Dedifferentiated amniotic fluid mesenchymal stem cell (primary cell): ENCODE results near the gene HOXB2.

Source experiments
- DNase-seq: peaks from one replicate; pipeline ENCODE4 v3.0.0-alpha.2; 2016; ENCODE audit errors: extremely low spot score

The HOXB2 gene

DNA sequence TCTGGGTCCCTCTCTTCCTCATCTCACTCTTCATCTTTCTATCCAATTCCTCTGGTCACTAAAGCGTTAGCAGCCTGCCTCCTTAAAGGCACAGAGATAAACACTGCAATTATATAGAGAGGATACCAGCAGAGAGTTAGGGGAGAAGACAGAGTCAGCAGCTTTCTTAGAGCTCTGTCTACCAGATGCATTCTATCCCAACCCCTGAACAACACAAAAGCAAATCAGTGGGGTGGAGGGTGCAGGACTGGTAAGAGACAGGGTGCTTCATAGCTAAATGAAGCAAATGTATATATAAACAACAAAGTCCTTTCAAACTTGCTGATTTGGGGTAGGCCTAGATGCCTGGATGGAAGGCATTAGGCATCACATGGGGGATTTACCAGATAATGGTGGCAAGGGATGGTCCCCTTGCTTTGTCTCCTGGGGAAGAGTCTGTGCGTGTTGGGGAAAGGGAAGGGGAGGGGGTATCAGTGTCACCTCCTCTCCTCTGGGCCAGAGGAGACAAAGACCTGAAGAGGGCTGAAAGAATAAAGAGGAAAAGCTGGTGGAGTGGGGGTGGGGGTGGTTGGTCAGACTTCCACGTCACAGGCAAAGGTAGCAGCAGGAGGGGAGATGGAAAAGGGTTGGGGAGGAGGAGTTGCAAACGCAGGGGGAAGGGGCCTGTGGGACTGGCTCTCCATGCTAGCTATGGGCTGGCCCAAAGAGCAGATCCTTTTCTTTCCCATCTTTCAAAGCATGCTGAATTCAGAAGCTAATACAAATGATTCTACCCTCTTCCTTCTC, 21.2 kb upstream of the HOXB2 start:
- no peak for DNase-seq

DNA sequence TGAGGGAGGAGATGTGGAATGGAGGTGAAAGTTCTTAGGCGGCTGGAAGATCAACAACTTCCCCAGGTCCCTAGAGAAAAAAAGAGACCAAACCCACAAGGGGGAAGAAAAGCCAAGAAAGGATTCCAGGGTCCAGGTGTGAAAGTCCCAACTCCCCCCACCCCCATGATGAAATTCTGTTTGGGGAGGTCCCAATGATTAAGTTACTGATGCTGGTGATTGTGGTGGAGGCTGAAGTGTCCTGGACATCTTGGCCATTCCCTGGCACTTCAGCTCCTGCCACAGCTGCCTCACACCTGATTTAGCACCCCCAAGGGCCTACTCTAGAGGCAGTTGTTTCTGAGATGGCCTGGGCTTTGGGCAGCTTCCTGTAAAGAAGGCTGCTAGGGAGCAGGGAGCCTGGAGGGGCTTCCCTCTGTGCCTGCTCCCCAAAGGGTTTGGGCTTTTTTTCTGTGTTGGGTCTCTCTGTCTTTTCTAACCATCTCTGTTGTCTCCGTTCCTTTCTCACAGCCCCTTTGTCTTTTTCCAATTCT, 20.2 kb upstream of the HOXB2 start:
- DNase-seq: no peak

DNA sequence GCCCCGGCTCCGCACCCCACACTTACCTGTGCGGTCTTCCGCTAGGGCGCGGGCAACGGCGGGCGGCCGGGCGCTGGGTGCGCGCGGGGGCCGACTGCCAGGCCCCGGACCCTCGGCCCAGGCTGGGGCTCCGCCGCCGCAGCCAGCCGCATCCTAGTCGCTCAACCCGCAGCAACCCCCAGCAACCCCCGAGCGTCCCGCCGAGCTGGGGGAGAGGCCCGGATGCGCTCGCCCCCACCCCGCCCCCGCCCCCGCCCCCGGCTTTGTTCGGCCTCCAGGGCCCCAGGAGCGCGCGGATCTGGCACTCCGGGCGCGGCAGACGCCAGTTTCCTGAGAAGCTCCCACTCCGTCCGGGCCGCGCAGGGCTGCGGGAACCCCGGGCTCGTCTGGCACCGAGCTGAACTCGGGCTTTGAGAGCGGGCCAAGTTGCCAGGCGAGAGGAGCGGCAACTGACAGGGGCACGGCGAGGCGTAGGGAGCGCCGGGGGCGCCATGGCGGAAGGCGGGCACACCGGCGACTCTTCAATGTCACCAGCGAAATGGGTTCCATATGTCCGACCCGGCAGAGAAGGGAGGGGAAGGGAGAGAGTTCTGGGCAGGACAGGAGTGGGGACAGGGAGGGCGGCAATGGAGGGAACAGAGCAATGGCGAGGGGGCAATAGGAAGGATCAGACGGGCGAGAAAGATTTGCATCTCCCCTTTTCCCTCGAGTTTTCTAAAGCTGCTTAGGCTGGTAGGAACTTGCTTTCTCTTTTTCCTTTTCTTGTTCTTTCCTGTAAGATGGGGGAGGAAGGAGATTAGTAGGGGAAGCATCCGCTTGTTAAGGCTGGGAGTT, 19.5 kb upstream of the HOXB2 start:
- no peak for DNase-seq

DNA sequence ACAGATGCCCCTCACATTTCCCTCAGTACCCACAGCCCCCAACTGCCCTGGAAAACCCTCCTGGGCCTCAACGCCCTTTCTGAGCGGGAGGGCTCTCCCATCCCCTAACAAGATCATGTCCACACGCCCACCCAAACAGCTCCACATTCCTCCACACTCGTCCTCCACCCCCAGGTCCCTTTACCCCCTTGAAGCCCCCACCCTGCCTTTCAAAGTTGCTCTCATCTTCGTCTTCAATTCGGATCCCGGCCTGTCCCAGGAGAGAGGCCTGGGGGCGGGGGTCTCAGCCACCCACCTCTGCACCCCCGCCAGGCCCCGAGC, 18.9 kb upstream of the HOXB2 start:
- DNase-seq: no peak

DNA sequence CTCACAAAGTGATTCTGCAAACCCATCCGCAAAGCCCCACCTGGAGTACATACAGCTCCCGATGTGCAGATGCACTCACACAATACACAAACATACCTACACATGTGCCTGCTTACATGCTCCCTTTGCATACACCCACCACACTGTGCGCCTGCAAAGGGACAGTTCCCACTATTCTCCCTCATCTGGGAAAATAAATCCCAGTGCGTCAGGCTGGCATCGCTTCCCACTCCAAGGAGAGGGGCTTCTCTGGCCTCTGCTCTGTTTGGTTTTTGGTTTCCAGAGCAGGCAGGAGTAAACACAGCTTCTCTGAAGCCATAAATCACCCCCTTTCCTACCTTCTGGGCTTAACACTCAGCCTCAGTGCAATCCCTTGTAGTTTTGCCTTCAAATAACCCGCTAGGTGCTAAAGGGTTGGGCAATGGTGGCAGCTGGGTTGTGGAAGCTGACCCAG, 18.5 kb upstream of the HOXB2 start:
- DNase-seq: no peak

DNA sequence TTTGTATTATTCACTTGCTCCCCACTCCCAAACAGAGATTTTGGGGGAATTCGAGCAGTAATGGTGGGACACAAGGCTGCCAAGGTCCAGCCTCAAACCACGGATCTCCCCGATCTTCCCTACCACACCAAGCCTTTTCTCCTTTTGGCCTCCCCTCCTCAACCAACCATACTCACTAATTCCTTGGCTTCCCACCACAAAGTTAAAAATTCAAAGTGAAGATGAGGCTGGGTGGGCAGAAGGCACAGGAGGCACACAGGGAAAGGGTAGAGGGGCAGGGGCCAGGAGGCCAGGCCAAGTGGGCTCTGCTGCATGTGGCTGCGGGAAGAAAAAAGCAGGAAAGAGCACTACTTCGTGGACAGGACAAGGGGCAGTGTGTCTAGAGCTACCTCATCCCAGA, 18.0 kb upstream of the HOXB2 start:
- no peak for DNase-seq

DNA sequence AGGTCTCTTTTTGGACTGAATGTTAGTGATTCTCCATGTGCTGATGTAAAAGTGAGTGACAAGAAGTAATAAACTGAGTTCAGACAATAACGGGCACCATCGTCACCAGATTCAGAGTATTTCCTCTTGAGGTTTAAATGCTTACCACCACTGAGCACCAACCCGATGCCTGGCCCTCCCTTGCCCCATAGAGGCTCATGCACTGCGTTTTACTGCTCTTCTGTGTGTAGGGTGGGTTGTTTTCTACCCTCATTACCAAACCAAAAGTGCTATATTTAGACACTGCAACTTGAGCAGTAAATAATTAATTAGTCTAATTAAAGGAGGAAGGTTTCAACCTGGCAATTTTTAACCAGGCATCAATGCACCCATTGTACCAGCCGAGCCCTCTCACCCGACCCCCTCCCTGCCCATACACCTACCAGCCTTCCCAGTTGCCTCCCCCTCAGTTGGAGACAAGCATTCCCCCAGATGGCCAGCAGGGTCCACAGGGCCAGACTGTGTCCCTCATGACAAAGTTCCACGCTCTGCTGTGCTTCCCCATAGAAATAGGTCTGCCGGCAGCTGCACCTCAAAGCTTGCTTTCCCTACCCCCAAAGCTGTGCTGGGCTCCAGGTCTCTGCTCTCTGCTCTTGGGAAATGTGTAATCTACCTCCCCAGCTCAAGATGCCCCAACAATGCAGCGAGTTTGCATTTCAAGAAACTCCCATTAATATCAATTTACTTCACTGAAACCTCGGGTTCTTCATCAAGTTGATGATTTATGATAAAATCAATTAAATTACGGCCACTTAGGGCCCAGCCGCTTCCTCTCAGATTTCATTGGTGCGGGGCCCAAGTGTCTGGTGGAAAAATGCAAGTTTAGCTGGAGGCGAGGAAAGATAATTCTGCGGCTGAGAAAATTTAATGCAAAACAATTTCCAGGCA, 17.2 kb upstream of the HOXB2 start:
- DNase-seq: no peak

DNA sequence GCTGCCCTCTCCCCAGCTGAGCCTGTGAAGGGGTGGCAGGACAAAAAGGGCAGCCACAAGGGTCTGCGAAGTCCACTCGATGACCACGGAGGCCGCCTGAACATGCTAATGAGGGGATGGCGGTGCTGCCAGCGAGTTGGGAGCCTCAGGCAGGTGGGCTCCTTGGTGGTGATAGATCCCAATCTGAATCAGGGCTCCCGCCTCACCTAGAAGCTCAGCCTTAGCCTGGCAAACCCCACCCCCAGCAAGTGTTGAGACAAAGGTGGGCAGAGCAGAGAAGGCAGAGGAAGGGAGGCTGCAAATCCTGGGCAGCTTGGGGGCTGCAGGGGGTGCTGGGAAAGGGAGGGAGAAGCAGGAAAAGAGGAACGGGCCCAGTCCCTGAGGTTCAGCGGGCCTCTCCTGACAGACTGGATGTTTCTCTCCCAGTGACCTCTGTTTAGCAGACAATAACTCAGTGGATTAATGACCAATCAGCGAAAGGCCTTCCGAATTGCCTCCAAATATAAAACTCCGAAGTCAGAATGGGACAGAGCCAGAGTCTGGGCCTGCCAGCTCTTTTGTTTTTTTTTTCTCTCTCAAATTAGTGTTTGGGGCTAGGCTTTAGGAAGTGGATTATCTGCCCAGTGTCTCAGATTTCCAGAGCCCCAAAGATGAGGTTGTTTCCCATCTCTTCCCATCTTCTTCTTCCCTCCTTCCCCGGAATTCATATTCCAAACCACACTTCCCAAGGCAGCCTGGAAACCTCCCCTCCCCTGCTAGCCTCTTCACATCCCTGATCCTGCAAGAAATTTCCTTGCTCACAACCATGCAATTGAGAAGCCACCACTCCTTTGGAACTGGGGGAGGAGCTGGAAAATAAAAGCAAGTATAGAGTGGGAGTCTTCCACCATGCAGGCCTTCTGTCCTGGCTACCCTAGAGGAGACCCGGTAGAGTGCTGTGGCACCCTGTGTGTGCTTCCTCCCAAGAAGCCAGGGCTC, 15.2 kb upstream of the HOXB2 start:
- DNase-seq: no peak

DNA sequence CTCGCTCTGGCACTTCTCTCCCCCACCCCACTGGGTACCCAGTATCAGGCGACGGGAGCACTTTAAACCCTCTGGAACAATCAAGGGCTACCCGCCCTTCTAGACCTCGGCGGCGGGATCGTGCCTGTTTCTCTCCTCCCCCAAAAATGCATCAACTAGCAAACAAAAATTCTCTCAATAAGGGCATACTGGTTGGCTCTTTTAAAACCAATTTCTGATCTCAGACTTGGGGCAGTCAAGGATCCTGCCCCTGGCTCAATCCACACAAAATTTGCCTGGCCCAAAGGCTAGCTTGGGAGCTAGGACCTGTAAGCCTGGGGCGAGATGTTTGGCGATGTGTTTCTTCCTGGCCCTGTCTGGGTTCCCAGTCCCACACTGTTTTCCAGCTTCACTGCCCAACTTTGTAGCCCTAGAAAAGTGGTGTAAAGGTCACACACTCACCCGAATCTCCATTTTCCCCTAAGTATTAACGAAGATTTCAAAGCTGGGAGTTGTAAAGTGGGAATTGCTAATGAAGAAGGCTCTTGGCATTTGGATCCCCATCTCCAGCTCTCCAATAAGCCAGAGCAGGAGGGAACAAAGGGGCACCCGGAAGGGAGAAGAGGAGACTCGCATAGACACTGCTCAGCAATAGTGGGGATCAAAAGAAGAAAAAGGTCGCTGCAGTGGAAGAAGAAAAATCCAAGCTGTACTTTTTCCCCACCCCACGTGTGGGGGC, 14.4 kb upstream of the HOXB2 start:
- DNase-seq: no peak

DNA sequence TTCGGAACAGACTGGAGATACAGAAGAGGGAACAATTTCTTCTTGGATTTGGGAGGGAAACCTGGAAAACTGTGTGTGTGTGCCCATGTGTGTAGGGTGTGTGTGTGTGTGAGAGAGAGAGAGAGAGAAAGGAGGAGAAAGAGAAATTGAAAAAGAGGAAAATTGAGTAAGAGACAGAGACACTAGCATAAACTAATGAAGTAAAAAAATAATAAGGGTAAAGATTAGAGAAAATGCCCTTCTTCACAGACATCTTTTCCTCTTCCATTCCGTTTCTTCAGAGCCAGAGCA, 13.9 kb upstream of the HOXB2 start:
- DNase-seq: no peak

DNA sequence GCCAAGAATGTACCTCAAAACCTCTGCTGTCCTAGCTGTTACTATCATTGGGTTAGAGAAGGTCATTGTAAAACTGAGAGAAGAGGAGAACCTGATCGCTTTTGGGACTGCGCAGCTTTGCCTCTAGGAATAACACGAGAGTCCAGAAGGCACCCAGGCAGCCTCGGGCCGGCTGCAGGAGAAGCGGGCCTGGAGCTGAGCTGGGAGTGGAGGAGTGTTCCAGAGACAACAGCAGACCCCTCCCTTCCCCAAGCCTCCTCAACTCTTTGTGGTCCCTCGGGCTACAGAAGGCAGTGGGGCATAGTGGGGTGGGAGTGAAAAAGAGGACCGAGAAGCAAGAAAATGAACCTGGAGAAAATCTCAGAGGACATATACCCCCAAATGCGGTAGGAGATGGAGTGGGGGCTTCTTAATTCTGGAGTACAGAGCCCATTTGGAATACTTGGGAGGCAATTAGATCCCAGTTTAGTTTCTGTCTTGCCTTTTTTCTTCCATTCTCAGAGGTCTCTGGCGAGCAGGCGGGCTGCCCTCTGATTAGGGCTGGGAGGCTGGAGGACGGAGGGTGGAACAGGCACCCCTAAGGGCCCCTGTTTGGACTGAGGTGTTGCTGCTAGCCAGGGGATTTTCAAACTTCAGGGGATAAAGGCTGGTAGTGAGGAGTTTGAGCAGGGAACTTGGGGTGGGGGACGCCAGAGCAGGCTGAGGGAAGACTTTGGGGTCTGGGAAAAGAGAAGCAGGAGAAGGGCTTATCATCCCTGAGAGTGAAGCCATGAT, 13.3 kb upstream of the HOXB2 start:
- DNase-seq: no peak

DNA sequence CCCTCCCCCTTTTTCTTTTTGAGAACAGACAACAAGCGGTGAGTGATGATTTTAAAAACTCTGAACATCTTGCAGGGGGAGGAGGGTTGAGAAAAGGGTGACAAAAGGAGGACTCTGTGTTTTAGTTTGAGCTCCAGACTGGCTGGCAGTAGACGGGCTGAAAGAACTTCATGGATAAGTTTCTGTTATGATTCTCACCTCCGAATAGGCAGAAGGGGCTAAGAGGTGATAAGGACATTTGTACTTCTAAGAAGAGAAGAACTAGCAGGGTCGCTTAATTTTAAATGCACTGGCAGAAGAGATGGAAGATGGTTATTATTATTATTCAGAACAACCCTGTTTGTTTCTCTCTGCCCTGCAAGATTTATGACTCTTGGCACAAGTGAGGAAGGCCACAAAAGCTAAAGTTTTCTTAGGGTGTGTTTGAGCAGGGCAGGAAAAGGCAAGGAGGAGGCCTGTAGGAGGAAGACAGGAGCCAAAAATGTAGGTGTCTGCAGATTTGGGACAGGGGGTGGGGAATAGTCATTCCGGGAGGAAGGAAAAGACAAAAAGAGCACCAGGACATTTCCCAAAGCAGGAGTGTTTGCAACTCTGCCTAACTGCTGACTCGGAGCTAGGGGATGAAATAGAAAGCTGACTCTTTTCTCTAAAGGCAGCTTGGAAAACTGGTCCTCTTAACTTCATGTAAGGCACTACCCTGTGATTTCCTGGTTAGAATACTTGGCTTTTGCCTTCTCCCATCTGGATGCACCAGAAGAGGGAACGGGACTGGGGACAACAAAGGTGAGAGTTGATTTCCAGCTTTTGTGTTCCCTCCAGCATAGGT, 11.9 kb upstream of the HOXB2 start:
- DNase-seq: no peak

DNA sequence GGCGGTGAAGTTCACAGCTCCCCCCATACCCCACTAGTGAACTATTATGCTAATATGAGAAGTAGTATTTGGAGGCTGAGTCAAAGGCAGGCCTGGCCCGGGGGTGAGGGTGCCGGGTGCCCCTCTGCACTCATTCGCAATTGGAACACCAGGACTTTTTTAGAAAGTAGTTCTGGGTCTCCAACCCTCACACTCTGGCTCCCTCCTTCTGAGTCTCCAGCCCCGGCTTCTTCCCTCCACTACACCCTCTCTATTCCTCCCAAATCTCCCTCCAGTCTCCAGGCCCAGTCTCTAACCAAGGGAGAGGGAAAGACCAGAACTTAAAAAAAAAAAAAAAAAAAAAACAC, 11.3 kb upstream of the HOXB2 start:
- no peak for DNase-seq

DNA sequence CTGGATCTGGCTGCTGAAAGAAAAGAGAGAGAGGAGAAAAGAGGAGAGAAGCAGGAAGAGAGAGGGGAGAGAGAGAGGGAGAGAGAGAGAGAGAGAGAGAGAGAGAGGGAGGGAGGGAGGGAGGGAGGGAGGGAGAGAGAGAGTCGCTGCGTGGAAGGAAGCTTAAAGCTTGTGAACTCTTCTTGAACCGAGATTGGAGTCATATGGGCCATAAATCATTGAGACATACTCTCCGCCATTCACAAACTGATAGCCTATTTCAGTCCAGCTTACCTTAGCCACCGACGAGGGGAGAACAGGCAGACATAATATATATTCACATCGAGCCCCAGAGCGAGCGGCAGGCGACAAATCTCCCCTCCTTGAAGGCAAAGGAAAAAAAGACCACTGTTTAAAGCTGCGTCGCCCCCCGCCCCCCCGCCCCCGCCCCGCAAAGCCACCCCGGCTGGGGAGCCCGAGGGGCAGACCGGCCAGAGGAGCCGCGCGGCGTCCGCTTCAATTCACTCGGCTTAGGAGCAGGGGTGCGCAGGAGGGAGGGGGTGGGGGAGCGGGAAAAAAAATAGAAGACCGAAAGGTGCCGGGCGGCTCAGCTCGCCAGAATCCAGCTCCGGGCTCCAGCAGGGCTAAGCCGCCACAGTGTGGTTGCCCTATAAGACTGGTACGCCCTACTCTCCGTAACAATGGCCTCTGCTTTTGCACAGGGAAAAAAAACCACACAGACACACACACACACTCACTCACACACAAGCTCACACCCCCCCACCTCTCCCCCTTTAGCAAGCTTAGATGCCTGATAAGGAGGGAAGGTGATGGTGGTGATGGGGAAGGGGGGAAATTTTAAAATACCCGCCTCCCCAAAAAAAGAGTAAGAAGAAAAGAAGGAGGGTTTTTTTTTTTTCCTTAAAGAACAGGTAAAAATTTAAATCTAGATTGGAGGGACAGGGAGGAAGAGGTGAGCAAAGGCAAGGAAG, 10.6 kb upstream of the HOXB2 start:
- no peak for DNase-seq

DNA sequence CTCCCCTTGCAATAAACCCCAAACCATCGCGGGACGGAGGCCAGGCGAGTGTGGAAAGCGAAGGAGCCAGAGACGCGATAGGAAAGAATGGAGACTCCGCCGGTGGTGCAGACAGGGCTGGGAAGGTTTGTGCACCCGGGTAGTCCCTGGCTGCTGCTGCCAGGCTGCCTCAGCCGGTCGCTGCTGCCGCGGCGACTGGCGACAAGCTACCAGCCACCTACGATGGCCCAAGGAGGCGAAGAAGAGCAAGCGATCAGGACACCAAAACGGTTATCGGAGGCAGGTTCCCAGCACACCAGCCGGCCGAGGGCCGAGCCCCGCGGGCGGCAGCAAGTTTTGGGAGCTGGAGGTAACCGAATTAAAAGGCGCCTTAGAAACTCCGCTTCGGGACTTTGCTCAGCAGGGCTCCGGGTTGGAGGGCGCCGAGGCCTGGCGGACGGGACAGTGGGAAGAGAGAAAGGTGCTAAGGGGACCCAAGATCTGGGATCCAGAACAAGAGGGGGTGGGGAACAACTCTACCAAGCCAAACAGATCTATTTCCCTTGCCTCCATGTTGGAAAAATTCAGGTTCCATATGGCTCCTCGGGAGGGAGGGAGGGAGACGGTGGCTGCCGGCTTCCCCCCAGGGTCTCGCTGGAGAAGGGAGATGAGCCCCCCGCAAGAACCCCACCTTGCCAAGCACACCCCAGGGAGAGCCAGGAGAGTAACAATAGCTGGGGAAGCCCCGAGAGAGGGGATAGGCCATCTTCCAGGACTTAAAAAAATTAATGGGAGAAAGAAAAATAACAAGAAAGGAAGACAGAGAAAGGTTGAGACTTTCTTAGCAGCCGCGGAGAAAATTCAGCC, 9.7 kb upstream of the HOXB2 start:
- DNase-seq: no peak

DNA sequence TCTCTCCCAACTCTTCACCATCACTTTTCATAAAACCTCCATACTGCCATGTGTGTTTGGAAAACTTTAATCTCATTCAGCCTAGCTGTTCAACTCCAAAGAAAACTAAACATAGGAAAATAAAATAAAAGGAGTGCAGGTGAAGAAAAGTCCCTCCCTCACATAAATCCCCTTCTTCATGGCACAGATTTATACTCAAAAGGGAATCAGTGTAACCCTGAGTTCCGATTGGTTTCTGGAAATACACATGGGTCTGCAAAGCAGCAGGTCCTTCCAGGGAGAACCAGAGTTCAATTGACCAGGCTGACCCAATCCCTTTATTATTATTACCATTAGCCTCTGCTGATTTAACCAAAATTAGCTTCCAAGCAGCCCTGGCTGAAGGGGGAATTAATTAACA, 8.9 kb upstream of the HOXB2 start:
- no peak for DNase-seq

DNA sequence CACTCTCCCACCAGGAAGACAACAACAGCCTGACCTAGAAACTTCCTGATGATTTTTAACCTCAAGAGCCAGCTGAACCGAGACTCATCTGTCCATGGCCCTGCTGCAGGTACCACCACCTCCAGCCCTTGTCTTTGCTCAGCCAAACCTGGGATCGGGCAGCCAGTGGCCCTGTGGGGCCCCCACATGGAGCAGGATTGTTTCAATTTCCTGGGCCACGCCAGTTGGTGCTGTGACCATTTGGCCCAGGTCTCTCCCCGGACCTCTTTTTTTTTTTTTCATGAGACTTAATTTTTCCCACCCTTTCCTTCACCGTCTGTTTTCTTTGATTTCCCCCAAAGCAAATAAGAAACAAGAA, 8.3 kb upstream of the HOXB2 start:
- DNase-seq: no peak
